Prostate gland (tissue), 2 donors: ENCODE results near the gene GPR171.

ENCODE experiments used
- POLR2A ChIP-seq: fragments of 450-650 bp; IDR thresholded peaks from one replicate; pipeline ENCODE4 v1.6.1; 2016; ENCODE audit warnings: antibody characterized with exemption, mild to moderate bottlenecking
- TF ChIP-seq, protein P1 (sequence below), 4 experiments: fragments of 200-600 bp in 2 of 4; fragments of 450-650 bp in 2 of 4; sonication (generic) in 2 of 4; IDR thresholded peaks; 1 replicate in 3 of 4; 2 replicates in 1 of 4; pipeline ENCODE4 v1.5.1; 2016 to 2019; ENCODE audit warnings: antibody characterized with exemption in 4 of 4, mild to moderate bottlenecking in 2 of 4, moderate library complexity in 2 of 4

DNA sequence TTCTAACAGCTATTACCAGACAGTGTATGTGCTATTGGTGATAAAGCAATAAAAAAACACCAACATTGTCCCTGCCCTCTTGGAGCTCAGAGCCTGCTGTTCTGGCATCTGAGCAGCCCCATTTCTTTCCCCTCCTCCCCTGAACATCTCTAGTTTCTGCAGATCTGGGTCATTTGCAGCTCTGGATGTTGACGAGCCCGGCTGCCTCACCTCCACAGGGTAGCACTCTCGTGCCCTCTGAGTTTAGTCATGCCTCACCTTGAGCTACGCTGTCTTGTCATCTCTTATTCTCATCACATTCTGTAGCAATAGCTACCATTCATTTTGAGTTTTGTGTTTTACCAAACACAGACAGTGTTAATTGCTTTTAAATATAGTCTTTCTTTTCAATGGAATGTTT lies 30.0 kb upstream of the GPR171 start:
- TF ChIP-seq, protein P1, sequence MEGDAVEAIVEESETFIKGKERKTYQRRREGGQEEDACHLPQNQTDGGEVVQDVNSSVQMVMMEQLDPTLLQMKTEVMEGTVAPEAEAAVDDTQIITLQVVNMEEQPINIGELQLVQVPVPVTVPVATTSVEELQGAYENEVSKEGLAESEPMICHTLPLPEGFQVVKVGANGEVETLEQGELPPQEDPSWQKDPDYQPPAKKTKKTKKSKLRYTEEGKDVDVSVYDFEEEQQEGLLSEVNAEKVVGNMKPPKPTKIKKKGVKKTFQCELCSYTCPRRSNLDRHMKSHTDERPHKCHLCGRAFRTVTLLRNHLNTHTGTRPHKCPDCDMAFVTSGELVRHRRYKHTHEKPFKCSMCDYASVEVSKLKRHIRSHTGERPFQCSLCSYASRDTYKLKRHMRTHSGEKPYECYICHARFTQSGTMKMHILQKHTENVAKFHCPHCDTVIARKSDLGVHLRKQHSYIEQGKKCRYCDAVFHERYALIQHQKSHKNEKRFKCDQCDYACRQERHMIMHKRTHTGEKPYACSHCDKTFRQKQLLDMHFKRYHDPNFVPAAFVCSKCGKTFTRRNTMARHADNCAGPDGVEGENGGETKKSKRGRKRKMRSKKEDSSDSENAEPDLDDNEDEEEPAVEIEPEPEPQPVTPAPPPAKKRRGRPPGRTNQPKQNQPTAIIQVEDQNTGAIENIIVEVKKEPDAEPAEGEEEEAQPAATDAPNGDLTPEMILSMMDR (IDR thresholded peaks at IDR 0.05) = no peak
- TF ChIP-seq POLR2A = no peak
